Measurements from ENCODE around the gene ANKK1.

The ANKK1 gene

DNA sequence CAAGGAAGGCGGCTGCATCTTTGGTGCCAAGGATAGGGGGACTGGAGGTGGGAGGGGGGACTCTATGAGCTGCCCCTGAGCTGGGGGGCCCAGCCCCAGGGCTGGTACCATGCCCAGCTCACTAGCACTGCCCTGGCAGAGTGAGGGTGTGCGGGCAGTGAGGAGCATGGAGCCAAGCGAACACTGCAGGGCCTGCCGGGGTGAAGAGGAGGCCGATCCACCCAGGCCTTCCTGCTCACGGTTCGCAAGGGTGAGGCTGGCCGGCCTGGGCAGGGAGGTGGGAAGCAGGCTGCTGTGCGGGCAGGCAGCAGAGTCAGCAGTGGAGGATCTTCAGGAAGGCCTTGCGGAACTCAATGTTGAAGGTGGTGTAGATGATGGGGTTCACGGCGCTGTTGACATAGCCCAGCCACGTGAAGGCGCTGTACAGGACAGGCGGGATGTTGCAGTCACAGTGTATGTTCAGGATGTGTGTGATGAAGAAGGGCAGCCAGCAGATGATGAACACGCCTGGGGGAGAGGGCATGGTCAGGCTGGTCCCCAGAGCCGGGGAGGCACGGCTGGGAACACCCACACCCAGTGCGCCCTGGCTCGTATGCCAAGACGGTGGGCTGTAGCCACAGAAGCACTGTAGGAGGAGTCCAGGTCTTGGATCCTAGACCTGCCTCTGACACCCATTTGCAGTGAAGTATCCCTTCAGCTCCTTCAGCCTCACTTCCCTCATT, 23.0 kb downstream of the ANKK1 start:
- Mint-ChIP-seq H3K4me3 (no peak overlapping the region), H3K27me3 (peaks cover 11% of the 10 kb centered on the region), H3K9me3 (no peaks in the 10 kb centered on the region), H3K4me1 (ENCODE audit: low read depth) (no peaks in the 10 kb centered on the region), H3K36me3 (ENCODE audit: low read depth) (no peaks in the 10 kb centered on the region), H3K27ac (no peak overlapping the region)
- no peak for DNase-seq

DNA sequence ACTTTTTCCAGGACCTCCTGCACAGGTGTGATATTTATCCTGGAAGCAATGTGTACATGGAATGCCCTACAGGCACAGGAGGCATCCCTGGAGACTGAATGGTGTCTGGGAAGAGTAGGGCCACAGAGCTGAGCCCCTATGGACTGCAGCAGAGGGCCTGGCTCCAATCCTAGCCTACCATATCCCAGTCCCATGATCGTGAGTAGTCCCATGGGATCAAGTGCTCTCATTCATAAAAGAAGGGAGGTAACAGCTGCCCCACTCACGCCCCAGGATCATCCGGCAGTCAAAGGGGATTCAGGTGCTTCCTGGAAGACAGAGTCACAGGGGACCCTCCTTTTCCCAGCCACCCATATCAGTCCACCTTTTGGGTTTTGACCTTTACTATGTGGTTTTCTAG, 24.0 kb downstream of the ANKK1 start:
- Mint-ChIP-seq H3K4me3 (no peak overlapping the region), H3K9me3 (no peaks in the 10 kb centered on the region), H3K4me1 (ENCODE audit: low read depth) (no peaks in the 10 kb centered on the region), H3K27me3 (peaks cover 11% of the 10 kb centered on the region), H3K36me3 (ENCODE audit: low read depth) (no peaks in the 10 kb centered on the region), H3K27ac (no peak overlapping the region)
- no peak for DNase-seq

DNA sequence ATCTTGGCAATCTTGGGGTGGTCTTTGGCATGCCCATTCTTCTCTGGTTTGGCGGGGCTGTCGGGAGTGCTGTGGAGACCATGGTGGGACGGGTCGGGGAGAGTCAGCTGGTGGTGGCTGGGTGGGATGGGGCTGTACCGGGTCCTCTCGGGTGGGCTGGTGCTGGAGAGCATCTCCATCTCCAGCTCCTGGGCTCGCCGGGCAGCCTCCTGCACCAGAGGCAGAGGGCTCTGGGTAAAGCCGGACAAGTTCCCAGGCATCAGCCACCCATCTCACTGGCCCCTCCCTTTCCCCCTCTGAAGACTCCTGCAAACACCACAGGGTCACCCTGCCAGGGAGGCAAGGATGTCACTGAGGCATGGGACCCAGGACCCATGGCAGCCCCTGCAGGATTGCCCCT, 25.1 kb downstream of the ANKK1 start:
- no peak for DNase-seq
- no peak overlapping the region for H3K4me3 Mint-ChIP-seq
- no peaks in the 10 kb centered on the region for H3K36me3 Mint-ChIP-seq (ENCODE audit: low read depth)
- H3K27ac Mint-ChIP-seq: no peak overlapping the region
- no peaks in the 10 kb centered on the region for H3K4me1 Mint-ChIP-seq (ENCODE audit: low read depth)
- no peaks in the 10 kb centered on the region for H3K9me3 Mint-ChIP-seq
- H3K27me3 Mint-ChIP-seq: peaks cover 11% of the 10 kb centered on the region

DNA sequence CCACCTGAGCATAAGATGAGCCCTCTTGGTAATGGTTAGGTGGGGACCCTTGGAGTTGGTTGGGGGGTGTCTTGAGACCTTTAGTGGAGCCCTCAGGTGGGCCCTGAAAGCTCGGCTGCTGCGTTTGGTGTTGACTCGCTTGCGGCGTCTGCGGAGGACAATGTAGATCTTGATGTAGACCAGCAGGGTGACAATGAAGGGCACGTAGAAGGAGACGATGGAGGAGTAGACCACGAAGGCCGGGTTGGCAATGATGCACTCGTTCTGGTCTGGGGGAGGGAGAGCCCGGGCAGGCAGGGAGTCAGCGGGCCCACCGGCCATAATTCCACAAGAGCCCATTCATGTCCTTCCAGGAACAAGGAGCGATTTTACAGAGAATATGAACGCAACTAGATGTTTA, 27.8 kb downstream of the ANKK1 start:
- Mint-ChIP-seq H3K4me1 (ENCODE audit: low read depth) (no peaks in the 10 kb centered on the region), H3K4me3 (no peak overlapping the region), H3K27ac (no peak overlapping the region), H3K27me3 (peaks cover 6% of the 10 kb centered on the region), H3K9me3 (no peaks in the 10 kb centered on the region), H3K36me3 (ENCODE audit: low read depth) (no peaks in the 10 kb centered on the region)
- DNase-seq: no peak

DNA sequence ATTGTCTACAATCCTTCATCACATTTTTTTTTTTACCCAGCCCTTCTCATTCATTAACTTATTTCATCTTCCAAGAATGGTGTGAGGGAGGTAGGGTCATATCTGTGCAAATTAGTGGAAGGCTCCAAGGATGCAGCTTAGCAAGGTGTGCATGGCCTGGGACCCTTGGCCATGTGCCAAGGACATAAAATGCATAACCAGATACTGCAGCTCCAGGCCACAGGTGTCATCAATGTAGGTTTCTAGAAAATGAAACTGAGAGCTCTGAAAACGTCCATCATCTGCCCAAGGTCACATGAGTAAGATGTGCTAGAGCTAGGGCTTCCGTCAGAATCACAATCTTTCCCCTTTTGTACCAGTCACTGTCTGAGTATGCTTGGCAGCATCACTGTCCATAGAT, 29.8 kb downstream of the ANKK1 start:
- H3K4me1 Mint-ChIP-seq (ENCODE audit: low read depth): no peaks in the 10 kb centered on the region
- H3K4me3 Mint-ChIP-seq: no peak overlapping the region
- DNase-seq: no peak
- H3K9me3 Mint-ChIP-seq: no peaks in the 10 kb centered on the region
- H3K27me3 Mint-ChIP-seq: no peaks in the 10 kb centered on the region
- H3K27ac Mint-ChIP-seq: no peak overlapping the region
- no peaks in the 10 kb centered on the region for H3K36me3 Mint-ChIP-seq (ENCODE audit: low read depth)

DNA sequence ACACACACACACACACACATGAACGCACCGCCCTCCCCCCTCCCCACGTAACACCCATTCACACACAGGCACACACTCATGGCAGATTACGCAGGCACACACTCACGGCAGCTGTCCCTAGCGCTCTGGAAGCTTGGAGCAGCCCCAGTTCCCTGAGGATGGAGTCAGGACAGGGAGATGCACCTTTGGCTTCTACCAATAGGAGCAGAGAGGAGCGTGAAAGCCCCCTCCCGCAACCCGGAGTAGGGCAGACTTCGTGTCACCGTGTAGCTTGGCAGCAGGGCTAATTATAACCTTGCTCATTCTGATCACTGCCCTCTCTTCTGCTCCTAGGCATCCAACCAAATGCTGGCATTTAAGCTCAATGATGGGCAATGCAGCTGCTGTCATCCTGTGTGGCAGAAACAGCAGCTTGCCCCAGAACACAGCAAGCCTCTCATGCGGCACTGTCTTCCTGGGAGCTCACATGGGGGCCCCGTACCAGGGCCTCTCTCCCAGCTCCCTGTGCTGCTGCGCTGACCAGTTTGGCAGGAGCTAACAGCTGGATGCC, 31.9 kb downstream of the ANKK1 start:
- Mint-ChIP-seq H3K27me3 (no peaks in the 10 kb centered on the region), H3K36me3 (ENCODE audit: low read depth) (no peaks in the 10 kb centered on the region), H3K4me3 (no peak overlapping the region), H3K27ac (no peak overlapping the region), H3K9me3 (no peaks in the 10 kb centered on the region), H3K4me1 (ENCODE audit: low read depth) (no peaks in the 10 kb centered on the region)
- no peak for DNase-seq

DNA sequence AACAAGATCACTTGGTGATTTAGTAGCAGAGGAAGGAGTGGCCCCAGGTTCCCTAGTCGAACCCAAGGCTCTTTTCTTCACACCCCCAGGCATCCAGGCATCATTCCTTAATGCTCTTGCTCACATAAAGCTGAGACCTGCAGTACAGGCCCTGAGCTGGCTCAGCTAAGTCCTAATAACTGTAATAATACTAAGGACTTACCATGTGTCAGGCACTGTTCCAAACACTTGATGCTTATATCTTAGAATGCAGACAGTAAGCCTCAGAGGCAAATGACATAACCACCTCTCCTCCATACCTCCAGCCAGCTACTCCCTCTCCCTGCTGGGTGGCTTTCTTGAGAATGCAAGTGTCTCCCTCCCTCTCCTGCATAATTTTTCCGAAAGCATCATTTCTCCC, 33.2 kb downstream of the ANKK1 start:
- no peaks in the 10 kb centered on the region for H3K9me3 Mint-ChIP-seq
- no peak overlapping the region for H3K4me3 Mint-ChIP-seq
- no peaks in the 10 kb centered on the region for H3K36me3 Mint-ChIP-seq (ENCODE audit: low read depth)
- H3K4me1 Mint-ChIP-seq (ENCODE audit: low read depth): no peaks in the 10 kb centered on the region
- H3K27me3 Mint-ChIP-seq: no peaks in the 10 kb centered on the region
- DNase-seq: no peak
- no peak overlapping the region for H3K27ac Mint-ChIP-seq

DNA sequence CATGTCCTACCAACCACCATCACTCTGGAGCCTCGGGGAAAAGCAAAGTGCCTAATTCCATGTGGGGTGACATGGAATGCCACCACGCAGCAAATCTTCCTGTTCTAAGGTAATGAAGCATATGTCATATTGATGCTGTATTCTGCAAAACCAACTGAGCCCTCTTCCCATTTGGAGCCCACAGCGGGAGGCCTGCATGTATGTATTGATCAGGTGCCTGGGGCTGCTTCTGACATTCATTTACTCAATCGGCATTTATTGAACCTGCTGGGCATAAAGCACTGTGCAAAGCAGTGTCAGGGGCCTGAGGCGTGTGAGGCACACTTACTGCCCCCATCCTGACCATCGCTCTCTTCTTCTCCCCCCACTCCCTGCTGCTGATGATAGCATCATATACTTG, 39.1 kb downstream of the ANKK1 start:
- Mint-ChIP-seq H3K27ac (no peak overlapping the region), H3K4me1 (ENCODE audit: low read depth) (no peaks in the 10 kb centered on the region), H3K4me3 (no peak overlapping the region)

DNA sequence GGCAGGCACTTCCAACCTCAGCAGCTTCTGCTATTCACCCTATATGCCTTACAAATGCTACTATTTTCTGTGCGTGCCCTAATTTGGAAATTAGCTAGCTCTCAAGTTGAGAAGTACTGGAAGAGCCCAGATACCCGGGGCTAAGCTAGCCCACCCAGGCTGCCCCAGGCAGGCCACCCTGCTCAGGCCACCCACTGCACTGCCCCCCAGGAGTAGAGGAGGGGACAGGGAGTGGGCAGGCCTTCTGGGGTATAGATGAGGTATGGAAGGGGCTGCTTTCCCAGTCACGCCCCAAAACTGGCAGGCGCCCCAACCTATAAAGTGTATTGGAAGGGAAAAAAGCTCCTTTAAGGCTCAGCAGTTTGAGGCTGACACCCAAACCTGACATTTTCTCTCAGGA, 44.2 kb downstream of the ANKK1 start:
- no peaks in the 10 kb centered on the region for H3K27me3 Mint-ChIP-seq
- no peaks in the 10 kb centered on the region for H3K36me3 Mint-ChIP-seq (ENCODE audit: low read depth)
- no peaks in the 10 kb centered on the region for H3K9me3 Mint-ChIP-seq
- no peaks in the 10 kb centered on the region for H3K4me1 Mint-ChIP-seq (ENCODE audit: low read depth)
- no peak for DNase-seq
- H3K4me3 Mint-ChIP-seq: no peak overlapping the region
- H3K27ac Mint-ChIP-seq: no peak overlapping the region

More for the DNA sequence above, 39.1 kb downstream of the ANKK1 start:
- DNase-seq: no peak
- H3K36me3 Mint-ChIP-seq (ENCODE audit: low read depth): no peaks in the 10 kb centered on the region
- H3K27me3 Mint-ChIP-seq: no peaks in the 10 kb centered on the region
- H3K9me3 Mint-ChIP-seq: no peaks in the 10 kb centered on the region

DNA sequence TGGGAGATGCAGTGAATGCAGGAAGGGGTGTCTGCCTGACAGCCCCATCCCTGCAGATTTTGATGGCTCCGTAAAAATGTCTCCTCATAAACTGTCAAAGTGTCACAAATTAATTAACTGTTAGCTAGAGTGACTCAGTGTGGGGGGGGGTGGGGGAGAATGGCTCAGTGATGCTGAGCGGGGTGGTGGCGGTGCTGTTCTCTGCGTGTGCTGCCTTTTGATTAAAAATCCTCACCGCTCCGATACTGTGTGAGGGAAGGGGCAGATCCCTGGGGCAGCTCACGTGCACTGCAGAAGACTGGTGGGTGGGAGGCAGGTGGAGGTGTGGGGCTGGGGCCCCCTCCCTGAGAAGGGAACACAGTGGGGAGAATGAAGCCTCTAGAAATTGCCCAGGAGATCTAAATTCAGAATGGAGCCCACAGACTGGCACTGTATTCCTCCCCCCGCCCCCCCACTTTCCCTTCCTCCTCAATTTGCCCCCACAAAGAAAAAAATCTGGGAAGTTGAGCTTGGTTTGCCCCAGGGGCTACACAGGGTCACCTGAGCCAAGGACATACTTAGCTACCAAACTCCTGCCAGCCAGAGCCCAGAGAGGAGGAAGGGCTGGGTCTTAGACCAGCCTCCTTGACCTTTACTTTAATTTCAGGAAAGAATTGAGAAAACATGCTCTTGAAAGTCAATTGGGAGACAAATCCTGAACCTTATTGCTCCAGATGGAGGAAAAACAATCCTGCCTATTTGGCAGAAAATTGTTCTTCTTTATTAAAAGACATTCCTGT, 47.8 kb downstream of the ANKK1 start:
- peaks cover 1% of the 10 kb centered on the region for H3K4me1 Mint-ChIP-seq (ENCODE audit: low read depth)
- H3K36me3 Mint-ChIP-seq (ENCODE audit: low read depth): no peaks in the 10 kb centered on the region
- no peak for DNase-seq
- H3K27me3 Mint-ChIP-seq: peaks cover 9% of the 10 kb centered on the region
- no peaks in the 10 kb centered on the region for H3K9me3 Mint-ChIP-seq
- H3K27ac Mint-ChIP-seq: no peak overlapping the region
- H3K4me3 Mint-ChIP-seq: no peak overlapping the region

DNA sequence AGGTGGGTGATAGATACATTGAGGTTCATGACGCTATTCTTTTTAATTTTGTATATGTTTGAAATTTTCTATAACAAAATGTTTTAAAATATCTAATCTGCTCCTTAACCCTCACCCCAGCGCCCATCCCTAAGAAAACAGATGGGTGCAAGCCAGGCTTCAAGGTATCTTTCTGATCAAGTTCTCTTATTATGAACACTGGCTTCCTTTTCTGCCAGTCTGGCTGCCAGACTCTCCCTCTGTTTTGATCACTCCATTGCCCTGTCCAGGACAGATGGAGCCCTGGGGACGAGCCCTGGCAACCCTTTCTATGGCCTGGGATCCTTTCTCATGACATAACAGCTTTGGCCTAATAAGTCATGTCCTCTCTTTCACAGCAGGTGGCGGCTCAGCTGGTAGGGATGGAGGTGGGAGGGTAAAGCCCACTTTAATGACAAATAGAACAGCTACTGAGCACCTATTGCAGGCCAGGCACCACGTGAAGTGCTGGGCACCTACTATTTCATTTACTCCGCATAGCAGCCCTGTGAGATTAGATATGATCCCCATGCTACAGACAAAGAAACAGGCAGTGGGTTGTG, 49.2 kb downstream of the ANKK1 start:
- H3K27ac Mint-ChIP-seq: no peak overlapping the region
- no peaks in the 10 kb centered on the region for H3K36me3 Mint-ChIP-seq (ENCODE audit: low read depth)
- H3K4me3 Mint-ChIP-seq: no peak overlapping the region
- no peak for DNase-seq
- H3K27me3 Mint-ChIP-seq: peaks cover 14% of the 10 kb centered on the region
- H3K4me1 Mint-ChIP-seq (ENCODE audit: low read depth): peaks cover 1% of the 10 kb centered on the region
- no peaks in the 10 kb centered on the region for H3K9me3 Mint-ChIP-seq

DNA sequence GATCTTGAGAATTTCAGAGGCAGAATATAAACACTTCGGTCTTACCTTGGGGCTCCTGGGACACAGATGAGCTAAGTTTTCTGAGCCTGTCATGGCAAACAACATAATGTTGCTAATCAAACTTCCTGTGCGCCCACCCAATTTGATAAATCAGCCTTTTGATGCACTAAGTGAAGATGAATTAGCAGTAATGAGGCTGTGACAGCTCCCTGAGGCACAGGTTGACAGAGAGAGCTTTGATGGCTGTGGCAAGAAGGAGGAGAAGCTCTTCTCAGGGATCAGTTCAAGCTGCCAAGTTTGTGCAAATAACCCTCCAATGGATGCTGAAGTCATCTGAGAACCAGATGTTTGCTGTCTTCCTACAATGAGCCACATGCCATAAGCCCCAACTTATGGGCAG, 53.2 kb downstream of the ANKK1 start:
- DNase-seq: no peak
- Mint-ChIP-seq H3K27ac (no peak overlapping the region), H3K4me1 (ENCODE audit: low read depth) (peaks cover 1% of the 10 kb centered on the region), H3K9me3 (no peaks in the 10 kb centered on the region), H3K36me3 (ENCODE audit: low read depth) (no peaks in the 10 kb centered on the region), H3K4me3 (no peak overlapping the region), H3K27me3 (peaks cover 38% of the 10 kb centered on the region)

DNA sequence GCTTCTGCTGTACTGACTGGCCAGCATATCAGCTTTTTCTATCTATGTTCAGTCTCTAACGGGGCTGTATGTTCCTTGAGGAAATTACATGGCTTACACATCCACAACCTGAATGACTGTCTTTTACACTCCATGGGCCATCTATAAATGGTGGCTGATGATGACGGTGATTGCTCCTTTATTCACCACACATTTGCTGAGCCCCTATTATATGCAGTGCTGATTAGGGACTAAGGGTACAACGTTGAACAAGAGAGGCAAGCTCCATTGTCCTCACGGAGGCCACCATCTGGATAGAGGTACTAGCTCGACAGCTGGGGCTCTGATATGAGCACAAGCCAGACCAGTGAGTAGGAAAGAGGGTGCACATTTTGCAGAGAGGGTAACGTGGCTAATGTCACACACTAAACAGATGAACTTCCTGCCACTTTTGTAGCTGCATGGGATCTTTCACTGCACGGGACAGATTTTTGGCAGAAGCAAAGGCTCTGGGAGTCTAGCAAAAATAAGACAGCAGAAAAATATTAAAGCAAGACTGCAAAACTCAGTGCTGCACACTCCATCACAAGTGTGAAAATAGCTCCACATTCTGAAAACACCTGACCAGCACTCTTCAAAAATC, 57.0 kb downstream of the ANKK1 start:
- no peak overlapping the region for H3K4me3 Mint-ChIP-seq
- H3K27me3 Mint-ChIP-seq: peaks cover 45% of the 10 kb centered on the region
- H3K9me3 Mint-ChIP-seq: no peaks in the 10 kb centered on the region
- no peak for DNase-seq
- no peaks in the 10 kb centered on the region for H3K36me3 Mint-ChIP-seq (ENCODE audit: low read depth)
- peaks cover 1% of the 10 kb centered on the region for H3K4me1 Mint-ChIP-seq (ENCODE audit: low read depth)
- H3K27ac Mint-ChIP-seq: no peak overlapping the region

DNA sequence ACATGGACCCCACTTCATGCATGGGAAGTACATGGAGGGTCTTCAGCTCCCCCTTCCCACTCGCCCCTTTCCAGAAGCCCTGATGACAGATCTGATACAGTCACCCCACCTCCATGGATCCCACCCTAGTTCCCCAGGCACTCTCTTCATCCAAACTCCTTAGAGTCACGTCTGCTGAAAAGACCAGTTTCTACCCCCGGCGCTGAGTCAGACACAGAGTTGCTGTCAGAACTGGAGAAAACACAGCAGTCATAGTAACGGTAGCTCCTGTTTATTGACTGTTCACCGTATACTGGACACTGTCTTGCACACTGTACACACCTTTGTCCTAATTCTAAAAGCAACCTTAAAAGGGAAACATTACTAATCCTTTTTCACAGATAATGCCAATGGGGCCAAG, 58.5 kb downstream of the ANKK1 start:
- H3K36me3 Mint-ChIP-seq (ENCODE audit: low read depth): no peaks in the 10 kb centered on the region
- DNase-seq: no peak
- H3K27ac Mint-ChIP-seq: no peak overlapping the region
- H3K27me3 Mint-ChIP-seq: peaks cover 34% of the 10 kb centered on the region
- H3K9me3 Mint-ChIP-seq: no peaks in the 10 kb centered on the region
- no peak overlapping the region for H3K4me3 Mint-ChIP-seq
- H3K4me1 Mint-ChIP-seq (ENCODE audit: low read depth): no peaks in the 10 kb centered on the region
